Renal cortical epithelial cell (primary cell): ENCODE measurements around the gene POLD3. TPM values are rescaled to one million over a fixed set of nuclear protein-coding genes. Genes with fewer than 3 reads are reported as not detected.

ENCODE experiments used
- DNase-seq: peaks from one replicate; pipeline ENCODE4 v3.0.0-alpha.2; 2011; ENCODE audit warnings: low read depth
- total RNA-seq: library from RNA; depleted of rRNA; stranded (reverse); fragments of >200 nt; gene quantifications from 2 replicates; pipeline ENCODE4 v1.2.3, GENCODE V29; 2014

Gene POLD3
- total RNA-seq, 1 donor from 2014 or later, result 13.4 TPM

DNA sequence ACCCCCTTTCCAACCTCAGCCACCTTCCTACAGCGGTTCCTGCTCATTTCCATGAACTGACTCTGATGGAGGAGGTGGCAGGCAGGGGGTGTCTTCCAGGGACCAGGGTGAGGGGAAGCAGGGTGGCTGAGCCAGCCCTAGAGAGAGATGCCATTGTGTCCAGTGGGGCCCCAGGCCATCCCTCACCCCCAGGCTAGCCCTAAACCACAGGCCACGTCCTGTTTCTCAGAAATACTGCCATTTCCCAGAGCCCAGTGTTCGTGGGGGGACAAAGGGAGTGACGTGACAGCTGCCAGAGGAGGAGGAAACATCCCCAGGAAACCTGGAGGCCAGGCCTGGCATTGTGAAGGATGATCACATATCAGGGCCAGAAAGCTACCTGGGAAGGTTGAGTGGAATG, 99.4 kb downstream of the POLD3 start:
- DNase-seq, result no peak

Other genes with a start within 250 kb of the POLD3 start
- gene PGM2L1, start 194.1 kb upstream of the POLD3 start, total RNA-seq, result 29.2 and 32.6 TPM in 2 replicates
- 0.52 and 11.8 TPM in 2 replicates for gene KCNE3, start 125.0 kb upstream of the POLD3 start, total RNA-seq
- 4.2 and 5.0 TPM in 2 replicates for gene LIPT2, start 98.9 kb upstream of the POLD3 start, total RNA-seq
- gene CHRDL2, start 138.8 kb downstream of the POLD3 start, total RNA-seq, result not detected in 2 replicates
- 16.7 and 18.2 TPM in 2 replicates for gene RNF169, start 156.3 kb downstream of the POLD3 start, total RNA-seq